Mesenteric fat pad (tissue), 1 donor: ENCODE results near the gene NAT8L. TPM values are rescaled to one million over a fixed set of nuclear protein-coding genes. Genes with fewer than 3 reads are reported as not detected.
"Not testable (repeated sequence)": the region's sequence is repeated elsewhere in the genome, so short reads cannot be mapped to it uniquely, and the experiment has no call there.

Experiments
- DNase-seq: peaks from one replicate; pipeline ENCODE4 v3.0.0-alpha.2; 2020; ENCODE audit warnings: low spot score
- long read RNA-seq: library from polyadenylated mRNA; unstranded; transcript quantifications from one replicate; pipeline ENCODE4 v2.0.0, GENCODE V29; 2020
- total RNA-seq: library from RNA; stranded (reverse); fragmentation: NEBNext Ultra II Directional; extraction: Animal tissue kit (Norgen Biotek cat#: 25700); gene quantifications from one replicate; pipeline ENCODE4 v1.2.1, GENCODE V29; 2021
- donor health status: DM: yes; HTN: yes; CAD: no.

NAT8L gene, protein sequence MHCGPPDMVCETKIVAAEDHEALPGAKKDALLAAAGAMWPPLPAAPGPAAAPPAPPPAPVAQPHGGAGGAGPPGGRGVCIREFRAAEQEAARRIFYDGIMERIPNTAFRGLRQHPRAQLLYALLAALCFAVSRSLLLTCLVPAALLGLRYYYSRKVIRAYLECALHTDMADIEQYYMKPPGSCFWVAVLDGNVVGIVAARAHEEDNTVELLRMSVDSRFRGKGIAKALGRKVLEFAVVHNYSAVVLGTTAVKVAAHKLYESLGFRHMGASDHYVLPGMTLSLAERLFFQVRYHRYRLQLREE
- 67.3 TPM for total RNA-seq
- long read RNA-seq, partial matches to known transcripts, result 1 of 71 reads
- long read RNA-seq, other reads (novel, unspliced or antisense), result 70 of 71 reads

DNA sequence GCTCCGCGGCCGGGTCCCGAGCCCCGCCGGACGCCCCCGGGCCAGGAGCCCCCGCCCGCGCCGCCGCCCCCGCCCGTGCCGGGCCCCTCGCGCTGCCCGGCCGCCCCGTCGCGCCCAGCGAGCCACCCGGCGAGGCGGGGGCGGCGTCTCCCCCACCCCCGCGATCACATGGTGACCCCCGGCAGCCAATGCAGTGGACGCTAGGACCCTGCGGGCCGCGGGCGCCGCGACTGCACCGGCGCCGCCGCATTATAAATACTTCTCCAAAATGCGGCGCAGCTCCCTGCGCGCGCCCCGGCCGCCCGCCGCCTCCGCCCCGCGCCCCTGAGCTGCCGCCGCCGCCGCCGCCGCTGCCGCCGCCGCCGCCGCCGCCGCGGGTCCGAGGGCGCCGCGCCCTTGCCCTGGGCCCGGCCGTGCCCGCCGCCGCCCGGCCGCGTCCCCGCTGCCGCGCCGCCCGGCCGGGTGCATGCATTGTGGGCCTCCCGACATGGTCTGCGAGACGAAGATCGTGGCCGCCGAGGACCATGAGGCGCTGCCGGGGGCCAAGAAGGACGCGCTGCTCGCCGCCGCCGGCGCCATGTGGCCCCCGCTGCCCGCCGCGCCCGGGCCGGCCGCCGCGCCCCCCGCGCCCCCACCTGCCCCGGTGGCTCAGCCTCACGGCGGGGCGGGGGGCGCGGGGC is at the start of gene NAT8L:
TSS of gene NAT8L (plus strand) at position 282 of the 680 bp plus-strand sequence. CDS start at position 467, 185 bp downstream.
- DNase-seq, result no peak

DNA sequence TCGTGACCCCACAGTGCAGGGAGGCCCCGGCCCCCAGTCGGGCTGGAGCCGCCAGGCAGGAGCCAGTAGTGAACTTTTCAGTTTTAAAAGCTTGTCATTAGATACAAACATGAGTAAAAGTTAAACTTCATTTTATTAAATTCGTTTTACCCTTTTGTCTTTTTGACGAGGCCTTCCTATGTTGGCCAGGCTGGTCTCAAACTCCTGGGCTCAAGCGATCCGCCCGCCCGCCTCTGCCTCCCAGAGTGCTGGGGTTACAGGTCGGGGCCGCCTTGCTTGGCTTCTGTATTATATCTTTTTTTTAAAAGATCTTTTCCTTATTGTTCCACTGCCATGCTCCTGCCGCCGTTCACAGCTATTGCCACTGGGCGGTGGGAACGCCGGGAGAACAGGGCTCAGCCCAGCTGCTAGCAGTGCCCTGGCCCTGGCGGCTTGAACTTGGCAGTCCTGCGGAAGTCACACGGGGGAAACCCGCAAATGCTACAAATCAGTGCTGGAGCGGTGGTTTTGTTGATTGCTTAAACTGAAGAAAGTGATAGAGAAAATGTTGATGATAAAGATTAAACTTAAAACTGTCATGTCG is 49.4 kb upstream of the NAT8L start:
- no peak for DNase-seq

DNA sequence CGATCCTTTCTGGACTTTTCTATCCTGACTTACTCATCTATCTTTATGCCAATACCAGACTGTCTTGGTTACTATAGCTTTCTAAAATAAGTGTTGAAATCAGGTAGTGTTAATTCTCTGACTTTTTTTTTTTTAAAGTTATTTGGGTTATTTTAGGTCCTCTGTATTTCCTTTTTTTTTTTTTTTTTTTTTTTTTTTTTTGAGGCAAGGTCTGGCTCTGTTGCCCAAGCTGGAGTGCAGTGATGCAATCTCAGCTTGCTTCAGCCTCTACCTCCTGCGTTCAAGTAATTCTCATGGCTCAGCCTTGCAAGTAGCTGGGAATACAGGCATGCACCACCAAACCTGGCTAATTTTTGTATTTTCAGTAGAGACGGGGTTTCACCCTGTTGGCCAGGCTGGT is 47.5 kb upstream of the NAT8L start:
- no peak for DNase-seq

DNA sequence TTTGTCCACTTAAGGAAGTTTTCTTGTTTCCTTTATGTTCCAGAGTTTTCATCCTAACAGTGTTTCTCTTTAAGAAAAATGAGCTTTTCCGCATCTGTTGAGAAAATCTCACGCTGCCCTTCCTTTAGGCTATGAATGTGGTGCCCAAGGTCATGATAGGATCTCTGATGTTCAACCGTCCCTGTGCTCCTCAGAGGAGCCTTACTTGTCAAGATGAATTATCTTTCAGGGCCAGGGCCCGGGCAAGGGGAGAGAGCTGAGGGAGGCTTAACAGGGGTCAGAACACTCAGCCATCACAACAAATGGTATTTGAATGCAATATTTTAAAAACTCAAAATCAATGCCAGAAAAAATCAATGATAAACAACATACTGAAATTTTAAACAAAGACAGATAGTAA is 44.1 kb upstream of the NAT8L start:
- DNase-seq, result no peak

DNA sequence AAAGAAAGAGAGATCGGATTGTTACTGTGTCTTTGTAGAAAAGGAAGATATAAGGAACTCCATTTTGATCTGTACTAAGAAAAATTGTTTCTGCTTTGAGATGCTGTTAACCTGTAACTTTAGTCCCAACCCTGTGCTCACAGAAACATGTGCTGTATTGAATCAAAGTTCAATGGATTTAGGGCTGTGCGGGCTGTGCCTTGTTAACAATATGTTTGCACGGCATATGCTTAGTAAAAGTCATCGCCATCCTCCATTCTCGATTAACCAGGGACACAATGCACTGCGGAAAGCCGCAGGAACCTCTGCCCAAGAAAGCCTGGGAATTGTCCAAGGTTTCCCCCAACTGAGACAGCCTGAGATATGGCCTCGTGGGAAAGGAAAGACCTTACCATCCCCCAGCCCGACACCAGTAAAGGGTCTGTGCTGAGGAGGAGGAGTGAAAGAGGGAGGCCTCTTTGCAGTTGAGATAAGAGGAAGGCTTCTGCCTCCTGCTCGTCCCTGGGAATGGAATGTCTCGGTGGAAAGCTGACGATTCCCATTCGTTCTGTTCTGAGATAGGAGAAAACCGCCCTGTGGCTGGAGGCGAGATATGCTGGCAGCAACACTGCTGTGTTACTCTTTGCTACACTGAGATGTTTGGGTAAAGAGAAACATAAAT is 37.6 kb upstream of the NAT8L start:
- not testable (repeated sequence) for DNase-seq

DNA sequence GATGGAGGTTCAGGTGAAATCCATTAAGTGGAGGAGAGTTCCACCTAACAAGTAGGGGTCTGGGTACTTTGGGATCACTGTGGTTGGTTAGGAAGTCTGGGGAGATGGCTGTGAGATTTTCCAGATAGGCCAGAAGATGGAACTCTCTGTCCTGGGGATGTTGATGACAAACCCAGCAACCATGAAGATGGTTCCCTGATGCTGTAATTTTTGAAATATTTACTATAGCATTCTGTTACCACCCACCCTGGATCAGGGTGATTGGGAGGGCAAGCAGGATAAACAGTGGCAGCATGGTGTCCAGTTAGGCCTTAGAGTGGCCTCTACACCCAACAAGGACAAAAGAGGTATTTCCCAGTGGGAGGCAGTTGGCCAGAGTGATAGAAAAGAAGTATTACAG is 34.4 kb upstream of the NAT8L start:
- DNase-seq, result no peak

DNA sequence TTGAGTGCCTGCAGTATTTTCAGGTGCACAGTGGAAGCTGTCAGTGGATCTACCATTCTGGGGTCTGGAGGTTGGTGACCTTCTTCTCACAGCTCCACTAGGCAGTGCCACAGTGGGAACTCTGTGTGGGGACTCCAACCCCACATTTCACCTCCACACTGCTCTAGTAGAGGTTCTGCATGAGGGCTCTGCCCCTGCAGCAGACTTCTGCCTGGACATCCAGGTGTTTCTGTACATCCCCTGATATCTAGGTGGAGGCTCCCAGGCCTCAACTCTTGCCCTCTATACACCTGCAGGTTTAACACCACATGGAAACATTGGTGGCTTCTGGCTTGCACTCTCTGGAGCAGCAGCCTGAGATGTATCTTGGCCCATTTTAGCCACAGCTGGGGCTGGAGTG is 33.3 kb upstream of the NAT8L start:
- no peak for DNase-seq

DNA sequence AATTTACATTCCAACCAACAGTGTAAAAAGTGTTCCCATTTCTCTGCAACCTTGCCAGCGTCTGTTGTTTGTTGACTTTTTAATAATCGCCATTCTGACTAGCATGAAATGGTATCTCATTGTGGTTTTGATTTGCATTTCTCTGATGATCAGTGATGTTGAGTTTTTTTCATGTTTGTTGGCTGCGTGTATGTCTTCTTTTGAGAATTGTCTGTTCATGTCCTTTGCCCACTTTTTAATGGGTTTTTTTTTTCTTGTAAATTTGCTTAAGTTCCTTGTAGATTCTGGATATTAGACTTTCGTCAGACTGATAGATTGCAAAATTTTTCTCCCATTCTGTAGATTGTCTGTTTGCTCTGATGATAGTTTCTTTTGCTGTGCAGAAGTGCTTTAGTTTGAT is 32.0 kb upstream of the NAT8L start:
- DNase-seq, result not testable (repeated sequence)

DNA sequence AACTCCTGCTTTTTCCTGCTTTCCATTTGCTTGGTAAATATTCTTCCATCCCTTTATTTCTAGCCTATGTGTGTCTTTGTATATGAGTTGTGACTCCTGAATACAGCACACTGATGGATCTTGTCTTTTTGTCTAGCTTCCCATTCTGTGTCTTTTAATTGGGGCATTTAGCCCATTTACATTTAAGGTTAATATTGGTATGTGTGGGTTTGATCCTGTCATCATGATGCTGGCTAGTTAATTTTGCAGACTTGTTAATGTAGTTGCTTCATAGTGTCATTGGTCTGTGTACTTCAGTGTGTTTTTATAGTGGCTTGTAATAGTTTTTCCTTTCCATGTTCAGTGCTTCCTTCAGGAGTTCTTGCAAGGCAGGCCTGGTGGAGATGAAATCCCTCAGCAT is 28.0 kb upstream of the NAT8L start:
- not testable (repeated sequence) for DNase-seq

DNA sequence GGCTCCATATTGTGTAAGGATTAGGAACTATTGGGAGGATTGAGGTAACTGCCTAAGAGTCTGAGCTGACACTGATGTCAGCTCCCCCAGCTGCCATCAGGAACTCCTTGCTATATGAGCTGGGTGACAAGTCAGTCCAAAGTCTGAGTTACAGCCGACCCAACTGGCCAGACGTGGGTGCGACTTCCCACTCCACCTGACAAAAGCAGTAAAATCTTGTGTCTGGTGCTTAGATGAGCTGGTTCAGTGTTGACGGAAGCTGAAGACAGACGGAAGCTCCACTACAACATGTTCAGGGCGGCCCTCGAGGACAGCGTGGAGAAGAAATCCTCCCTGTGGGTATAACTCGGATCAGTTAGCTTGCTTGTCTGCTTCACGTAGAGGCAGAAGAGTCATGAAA is 22.8 kb upstream of the NAT8L start:
- DNase-seq, result no peak

DNA sequence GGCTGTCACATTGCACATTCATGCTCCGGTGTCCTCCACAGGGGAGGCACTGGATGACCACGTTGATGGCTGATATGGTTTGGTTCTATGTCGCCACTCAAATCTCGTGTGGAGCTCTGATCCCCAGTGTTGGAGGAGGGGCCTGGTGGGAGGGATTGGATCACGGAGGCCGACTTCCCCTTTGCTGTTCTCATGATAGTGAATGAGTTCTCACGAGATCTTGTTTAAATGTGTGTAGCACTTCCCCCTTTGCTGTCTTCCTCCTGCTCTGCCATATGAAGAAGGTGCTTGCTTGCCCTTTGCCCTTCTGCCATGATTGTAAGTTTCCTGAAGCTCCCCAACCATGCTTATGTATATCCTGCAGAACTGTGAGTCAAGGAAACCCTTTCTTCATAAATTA is 22.3 kb upstream of the NAT8L start:
- DNase-seq, result no peak

DNA sequence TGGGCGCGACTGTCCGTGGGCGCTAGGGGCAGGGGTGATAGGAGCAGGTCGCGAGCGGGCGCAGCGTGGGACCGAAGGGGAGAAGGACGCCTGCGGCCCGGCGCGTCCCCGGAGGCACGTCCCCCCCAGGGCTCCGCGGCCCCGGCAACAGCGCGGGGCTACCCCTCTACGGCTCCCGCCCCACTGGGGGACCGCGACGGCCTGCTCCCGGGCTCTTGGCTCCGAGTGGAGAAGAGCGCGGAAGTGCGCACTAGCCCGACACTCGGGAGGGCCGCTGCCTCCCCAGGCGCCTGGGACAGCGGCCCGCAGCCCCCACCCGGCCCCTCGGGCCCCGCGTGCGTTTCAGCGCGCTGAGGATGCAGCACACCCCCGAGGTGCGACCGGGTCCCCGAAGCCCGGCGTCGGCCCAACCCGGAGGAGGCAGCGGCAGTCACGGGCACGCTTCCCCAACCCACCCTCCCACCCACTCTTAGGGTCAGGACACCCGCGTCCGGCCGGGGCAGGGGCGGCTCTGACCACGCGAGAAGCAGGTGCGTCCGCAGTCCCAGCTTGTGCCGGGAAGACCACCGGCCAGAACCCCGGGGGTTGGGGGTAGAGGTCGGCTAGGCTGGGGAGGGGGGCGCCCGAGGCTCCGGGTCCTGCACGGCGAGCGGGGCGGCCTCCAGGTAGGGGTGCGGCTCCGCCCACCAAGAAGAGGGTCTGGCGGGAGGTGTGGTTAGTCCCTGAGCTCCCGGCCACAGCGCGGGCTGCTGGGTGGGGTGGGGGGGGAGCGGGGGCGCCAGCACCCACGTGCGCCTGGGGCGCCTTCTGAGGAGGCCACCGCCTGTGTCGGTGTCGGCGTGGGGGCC is 18.5 kb upstream of the NAT8L start:
- no peak for DNase-seq

DNA sequence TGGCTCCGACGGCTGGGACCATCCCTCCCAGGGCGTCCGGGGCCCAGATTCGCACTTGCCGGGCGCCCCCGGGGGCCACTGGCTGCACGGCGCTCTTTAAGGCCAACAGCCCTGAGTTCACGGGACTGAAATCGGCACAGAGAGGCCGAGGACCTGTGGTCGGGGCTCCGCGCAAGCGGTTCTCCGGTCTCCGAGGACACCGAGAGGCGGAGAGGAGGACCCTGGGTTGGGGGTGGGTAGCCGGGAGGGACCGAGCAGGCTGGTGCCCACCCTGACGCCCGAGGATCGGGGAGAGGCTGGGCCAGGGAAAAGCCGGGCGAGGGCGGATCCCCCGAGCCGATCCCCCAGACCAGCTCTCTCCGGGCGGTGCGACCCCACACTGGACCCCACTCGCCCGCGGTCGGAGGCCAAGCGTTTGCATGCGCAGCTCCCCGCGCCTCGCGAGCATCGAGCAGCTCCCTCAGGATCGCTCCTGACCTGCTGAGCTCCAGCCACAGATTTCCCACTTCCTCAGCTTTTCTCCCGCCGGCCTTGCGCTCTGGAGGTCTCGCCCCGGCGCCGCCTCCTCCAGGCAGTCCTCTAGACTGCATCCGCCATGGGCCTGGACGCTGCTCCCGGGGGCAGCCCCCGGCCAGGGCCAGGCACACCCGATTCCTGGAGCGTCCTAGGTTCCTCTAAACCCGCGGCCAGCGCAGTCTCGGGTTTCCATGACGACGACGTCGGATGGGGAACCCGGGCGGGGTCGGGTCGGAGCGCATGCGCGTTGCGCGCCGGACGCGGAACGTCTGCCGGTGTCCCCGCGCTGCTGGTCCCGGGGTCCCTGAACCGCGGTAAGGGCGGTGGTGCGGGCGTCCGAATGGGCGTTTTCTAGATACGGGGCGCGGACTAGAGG is 17.6 kb upstream of the NAT8L start:
- DNase-seq, result peak; percentile 95

DNA sequence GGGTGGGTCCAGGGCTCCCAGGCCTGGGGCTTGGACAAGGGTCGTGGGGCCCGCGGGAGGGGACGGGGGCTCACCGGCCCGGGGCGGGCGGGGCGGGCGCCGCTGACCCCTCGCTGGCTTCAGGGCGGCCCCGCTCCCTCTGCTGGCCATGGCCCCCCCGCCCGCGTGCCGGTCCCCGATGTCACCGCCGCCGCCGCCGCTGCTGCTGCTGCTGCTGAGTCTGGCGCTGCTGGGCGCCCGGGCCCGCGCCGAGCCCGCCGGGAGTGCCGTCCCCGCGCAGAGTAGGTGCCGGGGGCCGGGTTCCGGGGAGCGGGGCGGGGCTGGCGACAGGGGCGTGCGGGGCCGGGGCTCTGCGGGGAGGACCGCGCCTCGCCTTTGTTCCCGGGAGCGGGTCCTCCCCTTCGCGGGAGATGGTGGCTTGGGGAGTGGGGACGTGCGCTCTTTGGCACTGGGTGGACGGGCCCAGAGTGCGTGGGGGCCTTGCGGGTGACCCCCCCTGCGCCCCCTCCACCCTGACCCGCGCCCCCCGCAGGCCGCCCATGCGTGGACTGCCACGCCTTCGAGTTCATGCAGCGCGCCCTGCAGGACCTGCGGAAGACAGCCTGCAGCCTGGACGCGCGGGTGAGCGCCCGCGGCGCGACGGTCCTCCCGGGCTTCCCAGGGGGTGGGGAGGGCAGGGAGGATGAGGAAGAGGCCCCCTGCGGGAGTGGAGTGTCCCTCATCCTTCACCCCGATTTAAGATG is 16.8 kb upstream of the NAT8L start:
- peak; percentile 80 for DNase-seq

DNA sequence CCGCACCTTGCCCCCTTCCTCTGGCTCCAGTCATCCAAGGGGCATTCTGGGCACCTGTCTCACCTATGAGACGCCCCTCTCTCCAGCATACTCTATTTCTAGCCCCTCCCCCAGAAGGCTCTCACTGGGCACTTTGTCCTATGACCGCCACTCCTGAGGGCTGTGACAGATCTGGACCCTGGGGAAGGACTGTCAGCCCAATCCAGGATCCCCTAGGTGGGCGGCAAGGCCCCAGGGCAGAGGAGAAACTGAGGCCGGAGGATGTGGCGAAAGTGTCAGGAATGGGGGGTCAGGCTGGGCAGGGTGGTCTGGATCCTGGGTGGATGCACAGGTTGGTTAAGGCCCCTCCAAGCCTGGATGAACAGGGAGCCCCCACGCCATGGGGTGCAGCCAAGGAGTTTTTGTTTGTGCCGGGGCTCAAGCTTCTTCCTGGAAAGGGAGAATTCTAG is 16.2 kb upstream of the NAT8L start:
- no peak for DNase-seq

DNA sequence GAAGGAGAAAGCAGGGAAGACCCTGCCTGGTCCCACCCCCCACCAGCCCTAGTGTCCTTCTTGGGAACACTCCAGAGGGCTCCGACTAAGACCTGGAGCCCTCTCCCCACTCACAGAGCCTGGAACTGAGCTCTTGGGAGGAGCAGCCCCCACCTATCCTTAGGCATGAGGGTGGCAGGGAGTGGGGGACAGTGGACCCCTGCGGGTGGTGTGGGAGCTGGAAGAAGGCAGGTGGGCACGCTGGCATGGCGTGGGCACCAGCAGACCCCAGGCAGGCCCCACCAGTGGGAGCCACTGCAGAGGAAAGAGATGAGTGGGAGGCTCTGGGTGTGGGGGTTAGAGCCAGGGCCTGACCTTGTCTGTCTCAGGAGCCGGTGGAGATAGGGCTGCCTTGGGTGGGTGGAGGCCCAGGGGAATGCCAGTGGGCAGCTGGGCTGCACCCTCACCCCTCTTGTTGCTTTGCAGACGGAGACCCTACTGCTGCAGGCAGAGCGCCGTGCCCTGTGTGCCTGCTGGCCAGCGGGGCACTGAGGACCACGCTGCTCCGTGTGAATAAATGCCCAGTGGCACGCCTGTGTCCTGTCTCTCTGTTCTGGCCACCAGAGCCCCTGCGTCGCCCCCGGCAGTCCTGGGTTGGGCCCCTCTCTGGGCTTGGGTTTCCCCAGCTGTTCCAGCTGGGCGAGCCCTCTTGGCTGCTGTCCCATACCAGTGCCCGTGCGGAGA is 15.6 kb upstream of the NAT8L start:
- DNase-seq, result no peak

DNA sequence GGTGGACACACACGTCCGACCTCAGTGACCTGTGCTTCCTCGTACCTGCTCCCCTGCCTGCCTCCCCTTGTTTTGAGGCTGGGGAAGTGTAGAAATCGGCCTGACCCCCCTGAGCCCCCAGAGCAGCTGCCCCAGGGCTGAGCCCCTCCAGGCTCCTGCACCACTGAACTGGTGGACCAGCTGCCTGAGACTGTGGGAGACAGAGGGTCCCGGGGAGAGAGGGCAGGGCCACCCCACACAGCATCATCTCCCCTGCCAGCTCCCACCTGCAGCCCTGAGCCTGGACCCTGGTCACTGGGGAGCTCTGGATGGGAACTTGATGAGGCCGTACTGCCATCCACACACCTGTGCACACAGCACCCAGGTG is 15.0 kb upstream of the NAT8L start:
- DNase-seq, result no peak
